ENCODE measurements around the gene NUP98. TPM values are rescaled to one million over a fixed set of nuclear protein-coding genes. Genes with fewer than 3 reads are reported as not detected.

The NUP98 gene
- total and polyA plus RNA-seq, 2 donors (not counting 3 experiments of a cell fraction or from before 2014, with no cell fraction given) = 92.7 to 169 TPM

DNA sequence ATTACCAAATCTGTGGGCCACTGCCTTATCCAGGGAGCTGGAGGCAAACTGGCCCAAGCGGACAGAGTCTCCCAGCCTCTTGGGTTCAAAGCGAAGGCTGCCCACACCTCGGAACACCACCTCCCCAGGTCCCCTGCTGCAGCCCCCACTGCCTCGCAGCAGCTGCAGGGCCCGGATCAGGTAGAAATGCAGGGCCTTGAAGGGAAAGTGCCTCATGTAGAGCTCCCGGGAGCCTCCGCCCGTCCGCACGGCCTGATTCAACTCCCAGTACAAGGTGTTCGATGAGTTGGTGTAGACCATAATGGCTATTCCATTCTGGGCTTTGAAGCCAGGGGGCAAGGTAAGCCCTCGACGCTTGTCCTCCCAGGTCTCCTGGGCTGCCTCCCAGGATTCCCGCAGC is 157.5 kb downstream of the NUP98 start:
- no peak for TF ChIP-seq FOS (IDR thresholded peaks at IDR 0.05; ENCODE audit: borderline replicate concordance, insufficient read depth, low read length)
- no peak for TF ChIP-seq GATA2 (IDR thresholded peaks at IDR 0.05; ENCODE audit: insufficient read depth, insufficient read length, low read depth, low read length)
- no peak for TF ChIP-seq MAX (IDR thresholded peaks at IDR 0.05; ENCODE audit: insufficient read depth, insufficient read length)
- Histone ChIP-seq H3K4me2 (ENCODE audit: insufficient read depth, low read length) (no peak overlapping the region), H3K4me3 (replicated peaks in 1 of 3; ENCODE audit: insufficient read depth in 1 of 3, low read depth in 1 of 3, low read length in 3 of 3) (no peak overlapping the region), H3K79me2 (ENCODE audit: control insufficient read depth, insufficient read depth, low read length) (no peaks in the 10 kb centered on the region), H3K9me1 (replicated peaks; ENCODE audit: control insufficient read depth, extremely low read depth, insufficient read depth, low read length) (no peaks in the 10 kb centered on the region), H3K27ac (ENCODE audit: insufficient read depth, low read depth, low read length) (no peak overlapping the region), H3K9me3 (replicated peaks; ENCODE audit: control insufficient read depth, insufficient read depth, low read length) (no peaks in the 10 kb centered on the region), H4K20me1 (replicated peaks; ENCODE audit: control insufficient read depth, extremely low read depth, insufficient read depth, low read length) (no peaks in the 10 kb centered on the region), H3K27me3 (ENCODE audit: control insufficient read depth in 2 of 2, insufficient read depth in 2 of 2, low read length in 2 of 2) (peaks cover 1 to 4% of the 10 kb centered on the region in 2 experiments), H3K4me1 (ENCODE audit: control insufficient read depth, extremely low read depth, insufficient read depth, low read length) (peaks cover 5% of the 10 kb centered on the region), H2AFZ (ENCODE audit: low read depth, low read length) (no peak overlapping the region), H3K9ac (replicated peaks; ENCODE audit: extremely low read depth, insufficient read depth, low read length) (no peak overlapping the region), H3K36me3 (ENCODE audit: control insufficient read depth in 2 of 2, extremely low read depth in 1 of 2, insufficient read depth in 2 of 2, low read length in 2 of 2) (no peaks in the 10 kb centered on the region)
- BruUV-seq (replicated peaks) = no TSS peak
- POLR2A ChIA-PET = no interaction called here
- CTCF ChIA-PET = no interaction called here
- DNase-seq (ENCODE audit: low read depth, low spot score) = no peak
- intact Hi-C loops (cut with micrococcal nuclease) (loop anchor here (10.0 kb wide), 1 partner anchor 705 kb away; no protein-coding TSS in a partner anchor), dilution Hi-C loops (cut with MboI; ENCODE audit: extremely low pct_ligation_motif_present, low sequenced_read_pairs) (no loop called here)
- FAIRE-seq = no peak

- Histone ChIP-seq H3K4me3 (replicated peaks in 1 of 3; ENCODE audit: insufficient read depth in 1 of 3, low read depth in 1 of 3, low read length in 3 of 3) (no peak overlapping the region), H3K27ac (ENCODE audit: insufficient read depth, low read depth, low read length) (no peak overlapping the region), H3K9me3 (replicated peaks; ENCODE audit: control insufficient read depth, insufficient read depth, low read length) (no peaks in the 10 kb centered on the region), H3K36me3 (ENCODE audit: control insufficient read depth in 2 of 2, extremely low read depth in 1 of 2, insufficient read depth in 2 of 2, low read length in 2 of 2) (no peaks in the 10 kb centered on the region), H3K4me2 (ENCODE audit: insufficient read depth, low read length) (no peak overlapping the region), H3K9me1 (replicated peaks; ENCODE audit: control insufficient read depth, extremely low read depth, insufficient read depth, low read length) (no peaks in the 10 kb centered on the region), H2AFZ (ENCODE audit: low read depth, low read length) (no peak overlapping the region), H3K27me3 (ENCODE audit: control insufficient read depth in 2 of 2, insufficient read depth in 2 of 2, low read length in 2 of 2) (peaks cover 1 to 2% of the 10 kb centered on the region in 2 experiments), H3K79me2 (ENCODE audit: control insufficient read depth, insufficient read depth, low read length) (no peaks in the 10 kb centered on the region), H3K4me1 (ENCODE audit: control insufficient read depth, extremely low read depth, insufficient read depth, low read length) (peaks cover 5% of the 10 kb centered on the region), H4K20me1 (replicated peaks; ENCODE audit: control insufficient read depth, extremely low read depth, insufficient read depth, low read length) (no peaks in the 10 kb centered on the region), H3K9ac (replicated peaks; ENCODE audit: extremely low read depth, insufficient read depth, low read length) (no peak overlapping the region)
- intact Hi-C loops (cut with micrococcal nuclease) (no loop called here), dilution Hi-C loops (cut with MboI; ENCODE audit: extremely low pct_ligation_motif_present, low sequenced_read_pairs) (no loop called here)
- no peak for FAIRE-seq
- ChIA-PET CTCF (no interaction called here), POLR2A (no interaction called here)
- TF ChIP-seq POLR2AphosphoS5 (IDR thresholded peaks at IDR 0.05; ENCODE audit: insufficient read depth, low read depth, low read length) = no peak
- no peak for TF ChIP-seq EZH2 (IDR thresholded peaks at IDR 0.05; ENCODE audit: borderline replicate concordance, low read depth, low read length, severe bottlenecking)
- no peak for TF ChIP-seq MYC (IDR thresholded peaks at IDR 0.05; ENCODE audit: low read depth, low read length)
- BruUV-seq (replicated peaks) = no TSS peak
- DNase-seq (ENCODE audit: low read depth, low spot score) = no peak
These were observed 158.8 kb downstream of the NUP98 start for GRCh38 chr11:3638513-3638912.

Data from endothelial cell of umbilical vein (primary cell).